T-helper 17 cell (primary cell): Measurements from ENCODE around the gene SLC38A1. TPM values are rescaled to one million over a fixed set of nuclear protein-coding genes. Genes with fewer than 3 reads are reported as not detected.

Source experiments
- ATAC-seq: fragments of 150-1000 bp; cut with Tn5 transposase; 2 replicates; pipeline ENCODE4 v1.10.0; 2021; ENCODE audit warnings: mild to moderate bottlenecking, moderate library complexity
- DNase-seq, 3 donors: peaks; one replicate each; pipeline versions ENCODE4 v3.0.0 to v3.0.0-alpha.2; 2020 to 2021
- H3K9me3 ChIP-seq: one replicate; pipeline ENCODE4 v1.7.0; 2013; ENCODE audit warnings: low read length, mild to moderate bottlenecking; ENCODE audit not compliant: control insufficient read depth, poor library complexity, severe bottlenecking
- H3K27ac Mint-ChIP-seq: one replicate; pipeline ENCODE4 v1.8.0; 2022; ENCODE audit warnings: mild to moderate bottlenecking, moderate library complexity, mixed read lengths
- H3K27me3 Mint-ChIP-seq: one replicate; pipeline ENCODE4 v1.8.0; 2022; ENCODE audit warnings: mixed read lengths
- H3K36me3 Mint-ChIP-seq: one replicate; pipeline ENCODE4 v1.8.0; 2022; ENCODE audit warnings: low read depth, mixed read lengths
- H3K4me1 Mint-ChIP-seq: one replicate; pipeline ENCODE4 v1.8.0; 2022; ENCODE audit warnings: mild to moderate bottlenecking, mixed read lengths
- H3K4me3 Mint-ChIP-seq: one replicate; pipeline ENCODE4 v1.8.0; 2022; ENCODE audit warnings: mild to moderate bottlenecking, moderate library complexity, mixed read lengths
- total RNA-seq, 4 donors: library from RNA in 2 of 4; stranded (reverse) in 2 of 4; gene quantifications; one replicate each; pipeline ENCODE4 v1.2.3 and lab custom pipeline; 2022 to 2026

SLC38A1 gene
- total RNA-seq, 2 donors from 2014 or later: 262 to 265 TPM

DNA sequence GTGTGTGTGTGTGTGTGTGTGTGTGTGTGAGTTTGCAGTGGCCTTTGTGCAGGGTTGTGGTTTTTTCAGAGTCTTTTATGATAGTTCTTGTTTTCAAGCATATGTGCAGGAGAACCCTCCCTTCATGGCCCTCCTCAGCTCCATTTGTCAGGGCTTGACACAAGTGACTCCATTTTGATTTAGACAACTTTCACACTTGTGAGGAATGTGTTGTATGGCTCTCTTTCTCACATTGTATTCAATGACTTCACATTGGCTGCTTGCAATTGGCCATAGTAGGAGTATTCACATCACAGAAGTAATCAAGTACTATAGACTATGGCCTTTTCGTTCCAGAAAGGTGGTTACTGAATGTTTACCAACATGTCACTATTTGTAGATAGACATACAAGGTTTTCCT lies 133.1 kb downstream of the SLC38A1 start:
- Mint-ChIP-seq H3K27me3 (peaks cover 27% of the 10 kb centered on the region), H3K4me3 (no peak overlapping the region), H3K4me1 (no peaks in the 10 kb centered on the region), H3K27ac (no peak overlapping the region), H3K36me3 (no peaks in the 10 kb centered on the region)
- H3K9me3 ChIP-seq: no peaks in the 10 kb centered on the region
- ATAC-seq: no peak
- no peak for DNase-seq

- no peak for DNase-seq
- H3K4me3 Mint-ChIP-seq: no peak overlapping the region
- no peak overlapping the region for H3K27ac Mint-ChIP-seq
- peaks cover 28% of the 10 kb centered on the region for H3K27me3 Mint-ChIP-seq
- H3K36me3 Mint-ChIP-seq: no peaks in the 10 kb centered on the region
- H3K9me3 ChIP-seq: no peaks in the 10 kb centered on the region
- ATAC-seq: no peak
- H3K4me1 Mint-ChIP-seq: no peaks in the 10 kb centered on the region
Observed at GRCh38 chr12:46134852-46135251, 134.0 kb downstream of the SLC38A1 start.

- H3K9me3 ChIP-seq: no peaks in the 10 kb centered on the region
- H3K4me1 Mint-ChIP-seq: no peaks in the 10 kb centered on the region
- ATAC-seq (no peak), DNase-seq (no peak)
- H3K36me3 Mint-ChIP-seq: no peaks in the 10 kb centered on the region
- peaks cover 30% of the 10 kb centered on the region for H3K27me3 Mint-ChIP-seq
- no peak overlapping the region for H3K4me3 Mint-ChIP-seq
- no peak overlapping the region for H3K27ac Mint-ChIP-seq
Observed at GRCh38 chr12:46134205-46134811, 134.5 kb downstream of the SLC38A1 start.

GRCh38 chr12:46133751-46134150 lies 135.1 kb downstream of the SLC38A1 start:
- H3K36me3 Mint-ChIP-seq: no peaks in the 10 kb centered on the region
- no peaks in the 10 kb centered on the region for H3K4me1 Mint-ChIP-seq
- H3K4me3 Mint-ChIP-seq: no peak overlapping the region

More at GRCh38 chr12:46133751-46134150, 135.1 kb downstream of the SLC38A1 start:
- DNase-seq (no peak), ATAC-seq (no peak)
- Mint-ChIP-seq H3K27ac (no peak overlapping the region), H3K27me3 (peaks cover 35% of the 10 kb centered on the region)
- no peaks in the 10 kb centered on the region for H3K9me3 ChIP-seq

Other genes starting within 250 kb of the SLC38A1 start
- 100 to 1,000 TPM; 124 to 173 TPM for gene SLC38A2, start 103.7 kb upstream of the SLC38A1 start, total RNA-seq